Ishikawa (cell line): Measurements from ENCODE around the gene ZNF93.

Experiments used
- CEBPB ChIP-seq: IDR thresholded peaks from 2 replicates; pipeline ENCODE4 v1.6.1; 2012
- CREB1 ChIP-seq: IDR thresholded peaks from 2 replicates; pipeline ENCODE4 v1.6.1; 2012; ENCODE audit warnings: low read depth
- EGR1 ChIP-seq: IDR thresholded peaks from 2 replicates; pipeline ENCODE4 v1.6.1; 2012
- EP300 ChIP-seq: IDR thresholded peaks from 2 replicates; pipeline ENCODE4 v1.6.1; 2012; ENCODE audit warnings: borderline replicate concordance
- FOXM1 ChIP-seq: IDR thresholded peaks from 2 replicates; pipeline ENCODE4 v1.6.1; 2012; ENCODE audit warnings: low read depth, borderline replicate concordance
- NFIC ChIP-seq: IDR thresholded peaks from 2 replicates; pipeline ENCODE4 v1.6.1; 2012
- RAD21 ChIP-seq: IDR thresholded peaks from 2 replicates; pipeline ENCODE4 v1.6.1; 2012; ENCODE audit warnings: low read depth
- TAF1 ChIP-seq: IDR thresholded peaks from 2 replicates; pipeline ENCODE4 v1.6.1; 2012; ENCODE audit warnings: low read depth, mild to moderate bottlenecking
- TCF12 ChIP-seq: IDR thresholded peaks from 2 replicates; pipeline ENCODE4 v1.6.1; 2012; ENCODE audit warnings: low read depth
- YY1 ChIP-seq: IDR thresholded peaks from 2 replicates; pipeline ENCODE4 v1.6.1; 2012; ENCODE audit warnings: low read depth
- ZBTB7A ChIP-seq: IDR thresholded peaks from 2 replicates; pipeline ENCODE4 v1.6.1; 2012; ENCODE audit warnings: low read depth
- TF ChIP-seq, protein P1 (sequence below): IDR thresholded peaks from 2 replicates; pipeline ENCODE4 v1.6.1; 2012; ENCODE audit warnings: low read depth, mild to moderate bottlenecking

DNA sequence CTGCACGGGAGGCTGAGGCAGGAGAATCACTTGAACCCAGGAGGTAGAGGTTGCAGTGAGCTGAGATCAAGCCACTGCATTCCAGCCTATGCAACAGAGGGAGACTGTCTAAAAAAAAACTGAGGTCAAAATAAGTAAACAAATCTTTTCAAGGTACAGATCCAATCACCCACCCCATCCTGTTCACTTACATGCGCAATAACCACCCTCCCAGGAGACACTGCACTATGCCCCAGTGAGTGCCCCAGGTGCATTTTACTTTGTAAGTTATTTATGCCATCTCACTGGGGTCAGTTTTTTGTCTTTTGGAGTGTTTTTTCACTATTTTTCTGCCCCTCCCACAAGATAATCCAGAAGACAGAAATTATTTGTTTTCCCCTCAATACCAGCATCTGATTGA, 42.0 kb upstream of the ZNF93 start:
- no peak for TF ChIP-seq EP300
- TF ChIP-seq TAF1, result no peak
- no peak for TF ChIP-seq EGR1
- TF ChIP-seq RAD21, result no peak
- TF ChIP-seq, protein P1, sequence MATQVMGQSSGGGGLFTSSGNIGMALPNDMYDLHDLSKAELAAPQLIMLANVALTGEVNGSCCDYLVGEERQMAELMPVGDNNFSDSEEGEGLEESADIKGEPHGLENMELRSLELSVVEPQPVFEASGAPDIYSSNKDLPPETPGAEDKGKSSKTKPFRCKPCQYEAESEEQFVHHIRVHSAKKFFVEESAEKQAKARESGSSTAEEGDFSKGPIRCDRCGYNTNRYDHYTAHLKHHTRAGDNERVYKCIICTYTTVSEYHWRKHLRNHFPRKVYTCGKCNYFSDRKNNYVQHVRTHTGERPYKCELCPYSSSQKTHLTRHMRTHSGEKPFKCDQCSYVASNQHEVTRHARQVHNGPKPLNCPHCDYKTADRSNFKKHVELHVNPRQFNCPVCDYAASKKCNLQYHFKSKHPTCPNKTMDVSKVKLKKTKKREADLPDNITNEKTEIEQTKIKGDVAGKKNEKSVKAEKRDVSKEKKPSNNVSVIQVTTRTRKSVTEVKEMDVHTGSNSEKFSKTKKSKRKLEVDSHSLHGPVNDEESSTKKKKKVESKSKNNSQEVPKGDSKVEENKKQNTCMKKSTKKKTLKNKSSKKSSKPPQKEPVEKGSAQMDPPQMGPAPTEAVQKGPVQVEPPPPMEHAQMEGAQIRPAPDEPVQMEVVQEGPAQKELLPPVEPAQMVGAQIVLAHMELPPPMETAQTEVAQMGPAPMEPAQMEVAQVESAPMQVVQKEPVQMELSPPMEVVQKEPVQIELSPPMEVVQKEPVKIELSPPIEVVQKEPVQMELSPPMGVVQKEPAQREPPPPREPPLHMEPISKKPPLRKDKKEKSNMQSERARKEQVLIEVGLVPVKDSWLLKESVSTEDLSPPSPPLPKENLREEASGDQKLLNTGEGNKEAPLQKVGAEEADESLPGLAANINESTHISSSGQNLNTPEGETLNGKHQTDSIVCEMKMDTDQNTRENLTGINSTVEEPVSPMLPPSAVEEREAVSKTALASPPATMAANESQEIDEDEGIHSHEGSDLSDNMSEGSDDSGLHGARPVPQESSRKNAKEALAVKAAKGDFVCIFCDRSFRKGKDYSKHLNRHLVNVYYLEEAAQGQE, result no peak
- TF ChIP-seq CEBPB, result no peak
- TF ChIP-seq CREB1, result no peak
- TF ChIP-seq TCF12, result no peak
- no peak for TF ChIP-seq ZBTB7A
- no peak for TF ChIP-seq FOXM1
- no peak for TF ChIP-seq NFIC
- TF ChIP-seq YY1, result no peak
